ENCODE data around the gene TSHZ2. TPM values are rescaled to one million over a fixed set of nuclear protein-coding genes. Genes with fewer than 3 reads are reported as not detected.

Gene TSHZ2
- total RNA-seq, 1 experiment from 2014 or later: 0.20 TPM

DNA sequence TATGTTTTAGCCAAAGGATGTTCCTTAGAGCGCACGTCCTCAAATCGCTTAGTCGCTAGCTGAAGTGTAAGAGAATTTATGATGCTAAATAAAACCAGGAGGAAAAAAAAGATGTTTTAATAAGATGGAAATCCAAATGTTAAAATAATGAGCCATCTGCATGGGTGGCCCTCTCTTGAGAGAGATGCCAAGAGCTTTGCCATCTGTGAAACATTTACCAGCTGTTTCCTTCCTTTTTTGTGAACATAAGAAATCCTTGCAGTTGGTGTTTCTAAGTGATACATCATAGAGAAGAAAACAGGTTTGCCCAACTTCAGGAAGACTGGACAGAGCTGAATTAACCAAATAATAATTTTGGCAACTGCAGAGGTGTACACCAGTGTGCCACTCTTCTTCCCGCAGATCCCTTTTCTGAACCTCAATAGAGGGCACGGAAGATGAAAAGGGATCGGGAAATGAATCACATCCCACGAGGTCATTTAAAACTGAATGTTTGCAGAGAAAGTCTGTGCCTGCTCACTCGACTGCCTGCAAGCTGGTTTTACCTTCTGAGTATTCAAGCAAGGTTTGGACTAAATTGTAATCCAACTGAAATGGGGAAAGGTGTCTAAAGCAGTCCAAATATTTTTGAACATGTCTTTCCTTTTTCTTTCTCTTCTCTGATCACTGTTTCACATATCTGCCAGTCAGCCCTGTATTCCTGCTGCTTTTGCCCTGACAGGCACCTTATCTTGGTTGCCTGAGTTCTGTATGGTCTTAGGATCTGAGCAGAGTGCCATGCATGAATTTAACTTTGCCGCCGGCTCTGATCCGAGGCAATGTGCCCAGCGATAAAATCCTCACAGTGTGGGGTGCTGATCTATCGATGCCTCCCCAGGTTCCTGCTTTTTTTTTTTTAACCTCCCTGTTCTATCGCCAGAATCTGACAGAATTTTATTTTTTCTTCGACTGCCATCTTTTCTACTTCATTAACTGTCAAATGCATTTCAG is 35.5 kb upstream of the TSHZ2 start (continued):
- TF ChIP-seq, protein P1, sequence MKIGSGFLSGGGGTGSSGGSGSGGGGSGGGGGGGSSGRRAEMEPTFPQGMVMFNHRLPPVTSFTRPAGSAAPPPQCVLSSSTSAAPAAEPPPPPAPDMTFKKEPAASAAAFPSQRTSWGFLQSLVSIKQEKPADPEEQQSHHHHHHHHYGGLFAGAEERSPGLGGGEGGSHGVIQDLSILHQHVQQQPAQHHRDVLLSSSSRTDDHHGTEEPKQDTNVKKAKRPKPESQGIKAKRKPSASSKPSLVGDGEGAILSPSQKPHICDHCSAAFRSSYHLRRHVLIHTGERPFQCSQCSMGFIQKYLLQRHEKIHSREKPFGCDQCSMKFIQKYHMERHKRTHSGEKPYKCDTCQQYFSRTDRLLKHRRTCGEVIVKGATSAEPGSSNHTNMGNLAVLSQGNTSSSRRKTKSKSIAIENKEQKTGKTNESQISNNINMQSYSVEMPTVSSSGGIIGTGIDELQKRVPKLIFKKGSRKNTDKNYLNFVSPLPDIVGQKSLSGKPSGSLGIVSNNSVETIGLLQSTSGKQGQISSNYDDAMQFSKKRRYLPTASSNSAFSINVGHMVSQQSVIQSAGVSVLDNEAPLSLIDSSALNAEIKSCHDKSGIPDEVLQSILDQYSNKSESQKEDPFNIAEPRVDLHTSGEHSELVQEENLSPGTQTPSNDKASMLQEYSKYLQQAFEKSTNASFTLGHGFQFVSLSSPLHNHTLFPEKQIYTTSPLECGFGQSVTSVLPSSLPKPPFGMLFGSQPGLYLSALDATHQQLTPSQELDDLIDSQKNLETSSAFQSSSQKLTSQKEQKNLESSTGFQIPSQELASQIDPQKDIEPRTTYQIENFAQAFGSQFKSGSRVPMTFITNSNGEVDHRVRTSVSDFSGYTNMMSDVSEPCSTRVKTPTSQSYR (CRISPR knock-in tag; IDR thresholded peaks at IDR 0.05): no peak
- TF ChIP-seq MYBL2 (CRISPR knock-in tag; IDR thresholded peaks at IDR 0.05): no peak
- TF ChIP-seq, protein P2, sequence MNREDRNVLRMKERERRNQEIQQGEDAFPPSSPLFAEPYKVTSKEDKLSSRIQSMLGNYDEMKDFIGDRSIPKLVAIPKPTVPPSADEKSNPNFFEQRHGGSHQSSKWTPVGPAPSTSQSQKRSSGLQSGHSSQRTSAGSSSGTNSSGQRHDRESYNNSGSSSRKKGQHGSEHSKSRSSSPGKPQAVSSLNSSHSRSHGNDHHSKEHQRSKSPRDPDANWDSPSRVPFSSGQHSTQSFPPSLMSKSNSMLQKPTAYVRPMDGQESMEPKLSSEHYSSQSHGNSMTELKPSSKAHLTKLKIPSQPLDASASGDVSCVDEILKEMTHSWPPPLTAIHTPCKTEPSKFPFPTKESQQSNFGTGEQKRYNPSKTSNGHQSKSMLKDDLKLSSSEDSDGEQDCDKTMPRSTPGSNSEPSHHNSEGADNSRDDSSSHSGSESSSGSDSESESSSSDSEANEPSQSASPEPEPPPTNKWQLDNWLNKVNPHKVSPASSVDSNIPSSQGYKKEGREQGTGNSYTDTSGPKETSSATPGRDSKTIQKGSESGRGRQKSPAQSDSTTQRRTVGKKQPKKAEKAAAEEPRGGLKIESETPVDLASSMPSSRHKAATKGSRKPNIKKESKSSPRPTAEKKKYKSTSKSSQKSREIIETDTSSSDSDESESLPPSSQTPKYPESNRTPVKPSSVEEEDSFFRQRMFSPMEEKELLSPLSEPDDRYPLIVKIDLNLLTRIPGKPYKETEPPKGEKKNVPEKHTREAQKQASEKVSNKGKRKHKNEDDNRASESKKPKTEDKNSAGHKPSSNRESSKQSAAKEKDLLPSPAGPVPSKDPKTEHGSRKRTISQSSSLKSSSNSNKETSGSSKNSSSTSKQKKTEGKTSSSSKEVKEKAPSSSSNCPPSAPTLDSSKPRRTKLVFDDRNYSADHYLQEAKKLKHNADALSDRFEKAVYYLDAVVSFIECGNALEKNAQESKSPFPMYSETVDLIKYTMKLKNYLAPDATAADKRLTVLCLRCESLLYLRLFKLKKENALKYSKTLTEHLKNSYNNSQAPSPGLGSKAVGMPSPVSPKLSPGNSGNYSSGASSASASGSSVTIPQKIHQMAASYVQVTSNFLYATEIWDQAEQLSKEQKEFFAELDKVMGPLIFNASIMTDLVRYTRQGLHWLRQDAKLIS (CRISPR knock-in tag; IDR thresholded peaks at IDR 0.05; ENCODE audit: borderline replicate concordance): no peak
- TF ChIP-seq EMX1 (CRISPR knock-in tag; IDR thresholded peaks at IDR 0.05): no peak
- TF ChIP-seq ZNF317 (CRISPR knock-in tag; IDR thresholded peaks at IDR 0.05; ENCODE audit: borderline replicate concordance, low read depth): no peak
- TF ChIP-seq, protein P3, sequence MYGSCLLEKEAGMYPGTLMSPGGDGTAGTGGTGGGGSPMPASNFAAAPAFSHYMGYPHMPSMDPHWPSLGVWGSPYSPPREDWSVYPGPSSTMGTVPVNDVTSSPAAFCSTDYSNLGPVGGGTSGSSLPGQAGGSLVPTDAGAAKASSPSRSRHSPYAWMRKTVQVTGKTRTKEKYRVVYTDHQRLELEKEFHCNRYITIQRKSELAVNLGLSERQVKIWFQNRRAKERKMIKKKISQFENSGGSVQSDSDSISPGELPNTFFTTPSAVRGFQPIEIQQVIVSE (CRISPR knock-in tag; IDR thresholded peaks at IDR 0.05; ENCODE audit: borderline replicate concordance): no peak

DNA sequence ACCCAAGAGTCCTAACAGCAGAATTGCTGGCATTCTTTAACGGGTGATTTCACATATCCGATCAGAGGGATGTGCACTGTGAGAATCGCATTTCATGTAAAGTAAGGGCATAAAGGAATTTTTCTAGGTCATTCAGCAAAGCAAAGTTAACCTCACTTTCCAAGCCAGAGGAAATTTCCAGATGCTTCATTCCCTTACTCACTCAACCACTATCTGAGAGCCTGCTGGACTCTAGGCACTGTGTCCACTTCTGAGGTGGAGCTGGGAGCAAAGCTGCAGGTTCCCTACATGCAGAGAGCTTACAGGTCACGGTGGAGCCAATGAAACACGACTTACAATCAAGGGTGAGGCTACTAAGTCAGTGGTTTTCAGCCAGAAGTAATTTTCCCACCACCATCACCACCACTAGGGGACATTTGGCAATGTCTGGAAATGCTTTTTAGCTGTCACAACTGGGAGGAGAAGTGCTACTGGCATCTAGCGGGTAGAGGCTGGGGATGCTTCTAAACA is 34.5 kb upstream of the TSHZ2 start:
- TF ChIP-seq ZNF219 (CRISPR knock-in tag; IDR thresholded peaks at IDR 0.05; ENCODE audit: borderline replicate concordance): no peak
- TF ChIP-seq SMAD3 (CRISPR knock-in tag; IDR thresholded peaks at IDR 0.05; ENCODE audit: borderline replicate concordance): no peak
- no peak for TF ChIP-seq ZNF317 (CRISPR knock-in tag; IDR thresholded peaks at IDR 0.05; ENCODE audit: borderline replicate concordance, low read depth)
- no peak for TF ChIP-seq ELF4 (CRISPR knock-in tag; IDR thresholded peaks at IDR 0.05; ENCODE audit: low read depth)
- TF ChIP-seq NR3C1 (CRISPR knock-in tag; conservative IDR thresholded peaks at IDR 0.05; ENCODE audit: low read depth): no peak
- TF ChIP-seq, protein P4, sequence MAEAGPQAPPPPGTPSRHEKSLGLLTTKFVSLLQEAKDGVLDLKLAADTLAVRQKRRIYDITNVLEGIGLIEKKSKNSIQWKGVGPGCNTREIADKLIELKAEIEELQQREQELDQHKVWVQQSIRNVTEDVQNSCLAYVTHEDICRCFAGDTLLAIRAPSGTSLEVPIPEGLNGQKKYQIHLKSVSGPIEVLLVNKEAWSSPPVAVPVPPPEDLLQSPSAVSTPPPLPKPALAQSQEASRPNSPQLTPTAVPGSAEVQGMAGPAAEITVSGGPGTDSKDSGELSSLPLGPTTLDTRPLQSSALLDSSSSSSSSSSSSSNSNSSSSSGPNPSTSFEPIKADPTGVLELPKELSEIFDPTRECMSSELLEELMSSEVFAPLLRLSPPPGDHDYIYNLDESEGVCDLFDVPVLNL (CRISPR knock-in tag; IDR thresholded peaks at IDR 0.05; ENCODE audit: borderline replicate concordance, low read depth): no peak
- no peak for TF ChIP-seq ZNF138 (CRISPR knock-in tag; conservative IDR thresholded peaks at IDR 0.05)
- no peak for TF ChIP-seq ZNF121 (CRISPR knock-in tag; IDR thresholded peaks at IDR 0.05)
- no peak for TF ChIP-seq NFATC4 (CRISPR knock-in tag; IDR thresholded peaks at IDR 0.05)
- TF ChIP-seq TEAD4 (CRISPR knock-in tag; IDR thresholded peaks at IDR 0.05): no peak
- TF ChIP-seq, protein P5, sequence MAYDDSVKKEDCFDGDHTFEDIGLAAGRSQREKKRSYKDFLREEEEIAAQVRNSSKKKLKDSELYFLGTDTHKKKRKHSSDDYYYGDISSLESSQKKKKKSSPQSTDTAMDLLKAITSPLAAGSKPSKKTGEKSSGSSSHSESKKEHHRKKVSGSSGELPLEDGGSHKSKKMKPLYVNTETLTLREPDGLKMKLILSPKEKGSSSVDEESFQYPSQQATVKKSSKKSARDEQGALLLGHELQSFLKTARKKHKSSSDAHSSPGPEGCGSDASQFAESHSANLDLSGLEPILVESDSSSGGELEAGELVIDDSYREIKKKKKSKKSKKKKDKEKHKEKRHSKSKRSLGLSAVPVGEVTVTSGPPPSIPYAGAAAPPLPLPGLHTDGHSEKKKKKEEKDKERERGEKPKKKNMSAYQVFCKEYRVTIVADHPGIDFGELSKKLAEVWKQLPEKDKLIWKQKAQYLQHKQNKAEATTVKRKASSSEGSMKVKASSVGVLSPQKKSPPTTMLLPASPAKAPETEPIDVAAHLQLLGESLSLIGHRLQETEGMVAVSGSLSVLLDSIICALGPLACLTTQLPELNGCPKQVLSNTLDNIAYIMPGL (CRISPR knock-in tag; IDR thresholded peaks at IDR 0.05): no peak
- TF ChIP-seq ZNF263 (CRISPR knock-in tag; IDR thresholded peaks at IDR 0.05; ENCODE audit: low read depth): no peak
- TF ChIP-seq FOXJ3 (CRISPR knock-in tag; IDR thresholded peaks at IDR 0.05; ENCODE audit: borderline replicate concordance): no peak
- no peak for TF ChIP-seq GRHL2 (CRISPR knock-in tag; IDR thresholded peaks at IDR 0.05; ENCODE audit: insufficient replicate concordance, severe bottlenecking)
- TF ChIP-seq, protein P6, sequence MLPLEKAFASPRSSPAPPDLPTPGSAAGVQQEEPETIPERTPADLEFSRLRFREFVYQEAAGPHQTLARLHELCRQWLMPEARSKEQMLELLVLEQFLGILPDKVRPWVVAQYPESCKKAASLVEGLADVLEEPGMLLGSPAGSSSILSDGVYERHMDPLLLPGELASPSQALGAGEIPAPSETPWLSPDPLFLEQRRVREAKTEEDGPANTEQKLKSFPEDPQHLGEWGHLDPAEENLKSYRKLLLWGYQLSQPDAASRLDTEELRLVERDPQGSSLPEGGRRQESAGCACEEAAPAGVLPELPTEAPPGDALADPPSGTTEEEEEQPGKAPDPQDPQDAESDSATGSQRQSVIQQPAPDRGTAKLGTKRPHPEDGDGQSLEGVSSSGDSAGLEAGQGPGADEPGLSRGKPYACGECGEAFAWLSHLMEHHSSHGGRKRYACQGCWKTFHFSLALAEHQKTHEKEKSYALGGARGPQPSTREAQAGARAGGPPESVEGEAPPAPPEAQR (CRISPR knock-in tag; IDR thresholded peaks at IDR 0.05): no peak
- no peak for TF ChIP-seq IRF2 (CRISPR knock-in tag; IDR thresholded peaks at IDR 0.05; ENCODE audit: borderline replicate concordance, low read depth)
- no peak for TF ChIP-seq ETV6 (CRISPR knock-in tag; IDR thresholded peaks at IDR 0.05)
- no peak for TF ChIP-seq ATF1 (CRISPR knock-in tag; IDR thresholded peaks at IDR 0.05)
- ChIA-PET CTCF (interaction anchor here (1.1 kb wide), 1 partner anchor 19 kb away, joined by 3 read pairs; no protein-coding TSS in a partner anchor), POLR2A (interaction anchor here (0.6 kb wide), 1 partner anchor 108 kb away, joined by 3 read pairs; no protein-coding TSS in a partner anchor)
- no peaks in the 10 kb centered on the region for H3K27me3 Mint-ChIP-seq (ENCODE audit: low read depth)
- H3K4me3 Mint-ChIP-seq: no peak overlapping the region
- H3K36me3 Mint-ChIP-seq: no peaks in the 10 kb centered on the region
- peaks cover 14% of the 10 kb centered on the region for H3K4me1 Mint-ChIP-seq
- H3K27ac Mint-ChIP-seq: no peak overlapping the region
- ATAC-seq (peak; percentile 59), DNase-seq (ENCODE audit: low spot score) (no peak)
- no peaks in the 10 kb centered on the region for H3K9me3 Mint-ChIP-seq

Measured in WTC11 (cell line).